Upper lobe of right lung (tissue), 1 donor: ENCODE measurements around the gene SIGLEC14. TPM values are rescaled to one million over a fixed set of nuclear protein-coding genes. Genes with fewer than 3 reads are reported as not detected.

Source experiments
- ATAC-seq: fragments of 200-7000 bp; cut with Tn5 transposase; one replicate; pipeline ENCODE4 v1.9.1; 2020; ENCODE audit warnings: mild to moderate bottlenecking, moderate library complexity
- DNase-seq: peaks from one replicate; pipeline ENCODE4 v3.0.0-alpha.2; 2020
- H3K27ac ChIP-seq: fragments of 200-600 bp; one replicate; pipeline ENCODE4 v1.8.0; 2022
- H3K27me3 ChIP-seq: fragments of 200-600 bp; one replicate; pipeline ENCODE4 v1.8.0; 2022; ENCODE audit warnings: mild to moderate bottlenecking
- H3K36me3 ChIP-seq: fragments of 200-600 bp; one replicate; pipeline ENCODE4 v1.8.0; 2022
- H3K4me1 ChIP-seq: fragments of 200-600 bp; one replicate; pipeline ENCODE4 v1.8.0; 2022
- H3K4me3 ChIP-seq: fragments of 200-600 bp; one replicate; pipeline ENCODE4 v1.8.0; 2022; ENCODE audit warnings: mild to moderate bottlenecking
- H3K9me3 ChIP-seq: fragments of 200-600 bp; one replicate; pipeline ENCODE4 v1.8.0; 2022
- CTCF ChIP-seq: fragments of 200-600 bp; IDR thresholded peaks from one replicate; pipeline ENCODE4 v1.8.0; 2022; ENCODE audit warnings: antibody characterized with exemption
- intact Hi-C: fragments of 100-400 bp; cut with DNase I; formaldehyde crosslinking; loops from one replicate; pipeline ENCODE4 v1.11.0; 2022
- total RNA-seq: library from RNA; stranded (reverse); fragmentation: NEBNext Ultra II Directional; extraction: Animal tissue kit (Norgen Biotek cat#: 25700); gene quantifications from one replicate; pipeline ENCODE4 v1.2.1, GENCODE V29; 2021
- donor health status: DM: no; HTN: yes; CAD: no; lungs with severe emphysema.

The SIGLEC14 gene
- total RNA-seq, 1 donor from 2014 or later = 11.8 TPM

- Histone ChIP-seq H3K27me3 (peaks cover 5% of the 10 kb centered on the region), H3K27ac (no peak overlapping the region), H3K9me3 (no peaks in the 10 kb centered on the region), H3K4me1 (no peaks in the 10 kb centered on the region), H3K4me3 (no peak overlapping the region), H3K36me3 (no peaks in the 10 kb centered on the region)
- no peak for TF ChIP-seq CTCF
- ATAC-seq = no peak
- no peak for DNase-seq
- intact Hi-C loops = no loop called here
These were observed 19.9 kb downstream of the SIGLEC14 start for GRCh38 chr19:51626675-51627074.

- Histone ChIP-seq H3K9me3 (no peaks in the 10 kb centered on the region), H3K4me1 (no peaks in the 10 kb centered on the region), H3K4me3 (no peak overlapping the region), H3K27ac (no peak overlapping the region), H3K36me3 (no peaks in the 10 kb centered on the region), H3K27me3 (no peaks in the 10 kb centered on the region)
- TF ChIP-seq CTCF = no peak
- ATAC-seq (peak; percentile 84), DNase-seq (no peak)
- intact Hi-C loops = no loop called here
These were observed 25.4 kb downstream of the SIGLEC14 start for GRCh38 chr19:51621178-51621577.

- intact Hi-C loops = no loop called here
- no peak overlapping the region for H3K4me3 ChIP-seq
- H3K4me1 ChIP-seq = no peaks in the 10 kb centered on the region
- TF ChIP-seq CTCF = no peak
- H3K36me3 ChIP-seq = no peaks in the 10 kb centered on the region
- DNase-seq (no peak), ATAC-seq (no peak)
- peaks cover 19% of the 10 kb centered on the region for H3K27me3 ChIP-seq
- no peak overlapping the region for H3K27ac ChIP-seq
- no peaks in the 10 kb centered on the region for H3K9me3 ChIP-seq
These were observed 30.6 kb downstream of the SIGLEC14 start for GRCh38 chr19:51615991-51616390.

- DNase-seq = no peak
- no peak for ATAC-seq
- Histone ChIP-seq H3K27me3 (peaks cover 19% of the 10 kb centered on the region), H3K4me3 (no peak overlapping the region), H3K36me3 (no peaks in the 10 kb centered on the region), H3K4me1 (no peaks in the 10 kb centered on the region), H3K9me3 (no peaks in the 10 kb centered on the region), H3K27ac (no peak overlapping the region)
- intact Hi-C loops = no loop called here
- TF ChIP-seq CTCF = no peak
These were observed 31.8 kb downstream of the SIGLEC14 start for GRCh38 chr19:51614789-51615188.

- Histone ChIP-seq H3K36me3 (no peaks in the 10 kb centered on the region), H3K4me1 (no peaks in the 10 kb centered on the region), H3K9me3 (no peaks in the 10 kb centered on the region), H3K4me3 (no peak overlapping the region), H3K27ac (no peak overlapping the region), H3K27me3 (peaks cover 15% of the 10 kb centered on the region)
- ATAC-seq = no peak
- DNase-seq = no peak
- intact Hi-C loops = no loop called here
- TF ChIP-seq CTCF = no peak
These were observed 36.0 kb downstream of the SIGLEC14 start for GRCh38 chr19:51610576-51610975.

GRCh38 chr19:51607920-51608562 lies 38.6 kb downstream of the SIGLEC14 start:
- ATAC-seq = peak; percentile 98

More at GRCh38 chr19:51607920-51608562, 38.6 kb downstream of the SIGLEC14 start:
- Histone ChIP-seq H3K27ac (no peak overlapping the region), H3K4me1 (no peaks in the 10 kb centered on the region), H3K27me3 (peaks cover 2% of the 10 kb centered on the region), H3K9me3 (no peaks in the 10 kb centered on the region), H3K36me3 (no peaks in the 10 kb centered on the region), H3K4me3 (no peak overlapping the region)
- intact Hi-C loops = no loop called here
- peak; percentile 58 for TF ChIP-seq CTCF
- peak; percentile 91 for DNase-seq
